Hair follicle dermal papilla cell (primary cell): ENCODE data around the gene HEBP2. TPM values are rescaled to one million over a fixed set of nuclear protein-coding genes. Genes with fewer than 3 reads are reported as not detected.

ENCODE experiments used
- small RNA-seq: library from RNA; depleted of rRNA; stranded (forward); fragments of <200 nt; gene quantifications from one replicate; pipeline ENCODE3, GENCODE V24; 2012
- total RNA-seq: library from RNA; depleted of rRNA; stranded (reverse); fragments of >200 nt; gene quantifications from 2 replicates; pipeline ENCODE4 v1.2.3, GENCODE V29; 2012

The HEBP2 gene, protein sequence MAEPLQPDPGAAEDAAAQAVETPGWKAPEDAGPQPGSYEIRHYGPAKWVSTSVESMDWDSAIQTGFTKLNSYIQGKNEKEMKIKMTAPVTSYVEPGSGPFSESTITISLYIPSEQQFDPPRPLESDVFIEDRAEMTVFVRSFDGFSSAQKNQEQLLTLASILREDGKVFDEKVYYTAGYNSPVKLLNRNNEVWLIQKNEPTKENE
- 38.6 and 60.5 TPM in 2 replicates for total RNA-seq

GRCh38 chr6:138403801-138404665 lies at the start of gene HEBP2:
Gene HEBP2 (plus strand): TSS chr6:138404223. CDS start chr6:138404496, 273 bp downstream.

GRCh38 chr6:138377844-138378243 lies 26.2 kb upstream of the HEBP2 start, which contains the start of gene SMIM28:
Gene SMIM28 (plus strand): TSS chr6:138377905. CDS start chr6:138378073, 168 bp downstream.

Small RNAs within 50 kb of the gene (small RNA-seq; reads per million reads assigned to genes)
- gene AL031003.1 (not detected), gene AL391669.1 (not detected), gene MIR3145 (not detected)

Other genes with a start within 250 kb of the HEBP2 start
- 1.5 and 1.7 TPM in 2 replicates for gene ARFGEF3, start 242.3 kb upstream of the HEBP2 start, total RNA-seq
- gene PBOV1, start 185.7 kb upstream of the HEBP2 start, total RNA-seq = not detected in 2 replicates
- not detected in 2 replicates for gene SMIM28, start 26.3 kb upstream of the HEBP2 start, total RNA-seq
- gene NHSL1, start 95.3 kb downstream of the HEBP2 start, total RNA-seq = 17.5 and 18.5 TPM in 2 replicates